ENCODE measurements around the gene ABHD15.
A peak's percentile ranks its signal among the peaks of the same experiment; 100 is the strongest.

Gene ABHD15

GRCh38 chr17:29566473-29567303, at the start of gene ABHD15:
TSS of gene ABHD15 (minus strand) at chr17:29567037. CDS start at chr17:29566966, 71 bp downstream.
- DNase-seq (ENCODE audit: low read depth, low spot score), result no peak

GRCh38 chr17:29615492-29616299, 48.9 kb upstream of the ABHD15 start:
- no peak overlapping the region for H3K27ac ChIP-seq
- DNase-seq (ENCODE audit: low read depth, low spot score), result no peak

More at GRCh38 chr17:29566473-29567303, at the start of gene ABHD15:
- H3K27ac ChIP-seq, result peak within 1 kb of the TSS; percentile 80

GRCh38 chr17:29615048-29615385, 48.2 kb upstream of the ABHD15 start:
- H3K27ac ChIP-seq, result no peak overlapping the region
- DNase-seq (ENCODE audit: low read depth, low spot score), result no peak

GRCh38 chr17:29614349-29615047, 47.7 kb upstream of the ABHD15 start:
- no peak for DNase-seq (ENCODE audit: low read depth, low spot score)

GRCh38 chr17:29613856-29614255, 47.0 kb upstream of the ABHD15 start:
- H3K27ac ChIP-seq, result no peak overlapping the region
- no peak for DNase-seq (ENCODE audit: low read depth, low spot score)

More at GRCh38 chr17:29614349-29615047, 47.7 kb upstream of the ABHD15 start:
- H3K27ac ChIP-seq, result no peak overlapping the region

GRCh38 chr17:29613352-29613837, 46.6 kb upstream of the ABHD15 start:
- DNase-seq (ENCODE audit: low read depth, low spot score), result no peak
- no peak overlapping the region for H3K27ac ChIP-seq

- no peak for DNase-seq (ENCODE audit: low read depth, low spot score)
Observed at GRCh38 chr17:29612404-29613280, 45.8 kb upstream of the ABHD15 start.

GRCh38 chr17:29612094-29612403, 45.2 kb upstream of the ABHD15 start:
- no peak for DNase-seq (ENCODE audit: low read depth, low spot score)
- H3K27ac ChIP-seq, result no peak overlapping the region

More at GRCh38 chr17:29612404-29613280, 45.8 kb upstream of the ABHD15 start:
- no peak overlapping the region for H3K27ac ChIP-seq

- no peak overlapping the region for H3K27ac ChIP-seq
- no peak for DNase-seq (ENCODE audit: low read depth, low spot score)
Observed at GRCh38 chr17:29611351-29612093, 44.7 kb upstream of the ABHD15 start.

GRCh38 chr17:29610395-29610794, 43.6 kb upstream of the ABHD15 start:
- no peak for DNase-seq (ENCODE audit: low read depth, low spot score)
- no peak overlapping the region for H3K27ac ChIP-seq

- H3K27ac ChIP-seq, result no peak overlapping the region
- no peak for DNase-seq (ENCODE audit: low read depth, low spot score)
Observed at GRCh38 chr17:29608986-29609385, 42.1 kb upstream of the ABHD15 start.

- DNase-seq (ENCODE audit: low read depth, low spot score), result no peak
- no peak overlapping the region for H3K27ac ChIP-seq
Observed at GRCh38 chr17:29607557-29608195, 40.8 kb upstream of the ABHD15 start.

GRCh38 chr17:29603109-29603674, 36.4 kb upstream of the ABHD15 start:
- DNase-seq (ENCODE audit: low read depth, low spot score), result no peak

GRCh38 chr17:29597361-29598172, 30.7 kb upstream of the ABHD15 start:
- no peak overlapping the region for H3K27ac ChIP-seq
- no peak for DNase-seq (ENCODE audit: low read depth, low spot score)

More at GRCh38 chr17:29603109-29603674, 36.4 kb upstream of the ABHD15 start:
- no peak overlapping the region for H3K27ac ChIP-seq

GRCh38 chr17:29596811-29597210, 30.0 kb upstream of the ABHD15 start:
- no peak for DNase-seq (ENCODE audit: low read depth, low spot score)
- no peak overlapping the region for H3K27ac ChIP-seq

GRCh38 chr17:29595943-29596774, 29.3 kb upstream of the ABHD15 start:
- no peak overlapping the region for H3K27ac ChIP-seq
- DNase-seq (ENCODE audit: low read depth, low spot score), result no peak
